Activated gamma-delta T cell (primary cell): ENCODE results near the gene ZFPM1.

ENCODE experiments used
- DNase-seq: peaks from one replicate; lab custom pipeline; 2025; lab: John Stamatoyannopoulos, UW

The ZFPM1 gene

GRCh38 chr16:88417684-88418476 is 35.2 kb upstream of the ZFPM1 start:
- DNase-seq: no peak

GRCh38 chr16:88418869-88419268 is 34.2 kb upstream of the ZFPM1 start:
- no peak for DNase-seq

DNA sequence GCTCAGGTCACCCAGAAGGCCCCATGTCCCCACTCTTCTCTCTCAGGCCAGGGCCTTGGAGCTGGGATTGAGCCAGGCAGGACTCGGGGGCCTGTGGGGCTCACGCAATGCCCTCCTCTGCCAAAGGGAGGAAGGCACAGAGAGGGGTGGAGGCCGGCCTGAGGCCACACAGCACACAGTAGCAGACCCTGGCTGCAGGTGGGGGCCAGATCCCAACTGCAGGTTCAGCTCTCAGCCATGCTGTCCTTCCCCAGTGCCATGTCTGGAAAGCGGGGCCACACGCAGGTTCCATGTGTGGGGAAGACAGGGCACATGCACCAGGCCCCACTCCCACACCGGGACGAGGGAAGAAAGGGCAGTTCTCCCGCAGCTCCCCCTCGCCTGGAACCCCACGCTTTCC is 33.3 kb upstream of the ZFPM1 start:
- no peak for DNase-seq

- DNase-seq: no peak
Measured at GRCh38 chr16:88420496-88420895, 32.6 kb upstream of the ZFPM1 start.

GRCh38 chr16:88421301-88421700 is 31.8 kb upstream of the ZFPM1 start:
- no peak for DNase-seq

- DNase-seq: no peak
Measured at GRCh38 chr16:88421871-88422433, 31.1 kb upstream of the ZFPM1 start.

- DNase-seq: no peak
Measured at GRCh38 chr16:88422733-88423447, 30.2 kb upstream of the ZFPM1 start.

DNA sequence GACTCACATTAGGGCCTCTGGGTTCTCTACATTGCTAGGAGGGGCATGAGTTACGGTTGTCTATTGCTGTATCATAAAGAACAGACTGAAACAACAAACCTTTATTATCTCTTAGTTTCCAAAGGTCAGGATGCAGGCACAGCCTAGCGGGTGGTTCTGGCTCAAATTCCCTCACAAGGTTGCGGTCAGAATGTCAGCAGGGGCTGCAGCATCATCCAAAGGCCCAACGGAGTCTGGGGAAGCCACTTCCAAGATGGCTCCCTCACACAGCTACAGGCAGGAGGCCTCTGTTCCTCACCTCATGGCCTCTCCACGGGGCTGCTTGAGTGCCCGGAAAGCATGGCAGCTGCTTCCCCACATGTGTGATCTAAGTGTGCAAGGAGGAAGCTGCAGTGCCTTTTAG is 29.6 kb upstream of the ZFPM1 start:
- DNase-seq: no peak

DNA sequence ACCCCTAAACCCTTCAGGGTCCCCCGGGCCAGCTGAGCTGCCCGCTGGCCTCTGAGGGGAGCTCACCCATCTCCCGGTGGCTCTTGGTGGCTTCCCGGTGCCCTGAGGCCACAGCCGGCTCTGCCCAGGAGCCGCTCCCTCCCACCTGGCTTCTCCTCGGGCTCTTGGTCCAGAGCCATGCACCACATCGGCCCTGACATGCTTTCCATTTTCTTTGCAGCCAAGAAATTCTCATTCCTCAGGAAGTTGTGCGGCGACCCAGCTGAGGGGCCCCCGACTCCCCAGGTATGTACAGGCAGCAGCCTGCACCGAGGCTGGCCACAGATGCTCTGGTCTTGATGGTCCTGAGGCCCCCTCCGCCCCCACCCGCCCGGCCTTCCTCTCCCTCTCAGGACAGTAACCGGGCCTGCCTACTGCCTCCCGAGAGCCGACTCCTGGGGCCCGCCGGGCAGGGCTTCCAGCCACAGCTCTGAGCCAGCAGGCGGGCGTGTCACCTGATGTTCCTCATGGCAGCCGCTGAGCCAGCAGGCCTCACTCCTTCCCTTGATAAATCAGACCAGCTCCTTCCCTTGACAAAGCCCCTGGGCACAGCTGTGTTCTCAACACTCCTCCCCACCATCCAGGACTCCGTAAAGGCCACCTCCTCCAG is 28.4 kb upstream of the ZFPM1 start:
- DNase-seq: no peak

DNA sequence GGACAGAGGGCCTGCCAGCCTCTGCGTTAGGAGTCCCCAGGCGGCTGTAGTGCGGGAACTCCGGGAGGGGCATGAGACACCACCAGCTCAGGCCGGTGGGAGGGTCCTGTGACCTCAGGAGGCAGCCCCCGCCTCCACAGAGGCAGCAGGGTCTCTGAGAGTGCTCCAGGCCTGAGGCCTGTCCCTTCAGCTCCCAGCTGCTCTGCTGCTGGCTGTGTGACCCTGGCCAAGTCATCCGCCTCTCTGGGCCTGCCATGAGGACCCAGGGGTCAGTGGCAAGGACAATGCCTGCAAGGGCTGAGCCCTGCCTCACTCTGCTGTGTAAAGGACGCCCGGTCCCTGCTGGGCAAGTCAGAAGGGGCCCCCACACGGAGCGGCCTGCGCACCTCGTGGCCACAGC is 27.1 kb upstream of the ZFPM1 start:
- no peak for DNase-seq

DNA sequence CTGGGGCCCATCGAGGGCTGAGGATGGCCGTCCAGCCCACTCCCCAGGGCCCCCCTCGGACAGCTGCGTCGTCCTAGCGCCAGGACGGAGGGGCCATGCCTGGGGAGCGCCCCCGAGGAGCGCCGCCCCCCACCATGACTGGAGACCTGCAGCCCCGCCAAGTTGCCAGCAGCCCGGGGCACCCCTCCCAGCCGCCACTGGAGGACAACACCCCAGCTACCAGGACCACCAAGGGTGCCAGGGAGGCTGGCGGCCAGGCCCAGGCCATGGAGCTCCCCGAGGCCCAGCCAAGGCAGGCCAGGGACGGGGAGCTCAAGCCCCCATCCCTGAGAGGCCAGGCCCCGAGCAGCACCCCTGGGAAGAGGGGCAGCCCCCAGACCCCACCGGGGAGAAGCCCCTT is 25.7 kb upstream of the ZFPM1 start:
- DNase-seq: no peak

DNA sequence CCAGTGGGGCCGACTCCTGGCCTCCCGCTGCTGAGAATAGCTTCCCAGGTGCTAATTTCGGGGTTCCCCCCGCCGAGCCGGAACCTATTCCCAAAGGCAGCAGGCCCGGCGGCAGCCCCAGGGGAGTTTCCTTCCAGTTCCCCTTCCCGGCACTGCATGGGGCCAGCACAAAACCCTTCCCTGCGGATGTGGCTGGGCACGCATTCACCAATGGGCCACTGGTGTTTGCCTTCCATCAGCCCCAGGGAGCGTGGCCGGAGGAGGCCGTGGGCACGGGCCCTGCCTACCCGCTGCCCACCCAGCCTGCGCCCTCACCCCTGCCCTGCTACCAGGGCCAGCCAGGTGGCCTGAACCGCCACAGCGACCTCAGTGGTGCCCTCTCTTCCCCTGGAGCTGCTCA is 24.9 kb upstream of the ZFPM1 start:
- DNase-seq: no peak

GRCh38 chr16:88428616-88429386 is 24.3 kb upstream of the ZFPM1 start:
- no peak for DNase-seq

DNA sequence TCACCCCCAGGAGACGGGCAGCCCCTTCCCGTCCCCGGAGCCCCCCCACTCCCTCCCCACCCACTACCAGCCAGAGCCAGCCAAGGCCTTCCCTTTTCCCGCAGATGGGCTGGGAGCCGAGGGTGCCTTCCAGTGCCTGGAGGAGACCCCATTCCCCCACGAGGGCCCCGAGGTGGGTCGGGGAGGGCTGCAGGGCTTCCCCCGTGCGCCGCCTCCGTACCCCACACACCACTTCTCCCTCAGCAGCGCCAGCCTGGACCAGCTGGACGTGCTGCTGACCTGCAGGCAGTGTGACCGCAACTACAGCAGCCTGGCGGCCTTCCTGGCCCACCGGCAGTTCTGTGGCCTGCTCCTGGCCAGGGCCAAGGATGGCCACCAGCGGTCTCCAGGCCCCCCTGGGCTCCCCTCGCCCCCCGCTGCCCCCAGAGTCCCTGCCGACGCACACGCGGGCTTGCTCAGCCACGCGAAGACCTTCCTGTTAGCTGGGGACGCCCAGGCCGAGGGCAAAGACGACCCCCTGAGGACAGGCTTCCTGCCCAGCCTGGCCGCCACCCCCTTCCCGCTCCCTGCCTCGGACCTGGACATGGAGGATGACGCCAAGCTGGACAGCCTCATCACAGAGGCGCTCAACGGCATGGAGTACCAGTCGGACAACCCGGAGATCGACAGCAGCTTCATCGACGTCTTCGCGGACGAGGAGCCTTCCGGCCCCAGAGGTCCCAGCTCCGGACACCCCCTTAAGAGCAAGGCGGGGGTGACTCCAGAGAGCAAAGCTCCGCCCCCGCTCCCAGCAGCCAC is 23.5 kb upstream of the ZFPM1 start:
- DNase-seq: no peak

DNA sequence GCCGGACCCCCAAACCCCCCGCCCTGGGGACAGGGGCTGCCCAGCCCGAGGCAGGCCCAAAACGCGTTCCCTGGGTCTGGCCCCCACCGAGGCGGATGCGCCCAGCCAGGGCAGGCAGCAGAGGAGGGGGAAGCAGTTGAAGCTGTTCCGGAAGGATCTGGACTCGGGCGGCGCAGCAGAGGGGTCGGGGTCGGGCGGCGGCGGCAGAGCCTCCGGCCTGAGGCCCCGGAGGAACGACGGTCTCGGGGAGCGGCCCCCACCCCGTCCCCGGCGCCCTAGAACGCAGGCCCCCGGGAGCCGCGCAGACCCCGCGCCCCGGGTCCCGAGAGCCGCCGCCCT is 22.9 kb upstream of the ZFPM1 start:
- DNase-seq: no peak

DNA sequence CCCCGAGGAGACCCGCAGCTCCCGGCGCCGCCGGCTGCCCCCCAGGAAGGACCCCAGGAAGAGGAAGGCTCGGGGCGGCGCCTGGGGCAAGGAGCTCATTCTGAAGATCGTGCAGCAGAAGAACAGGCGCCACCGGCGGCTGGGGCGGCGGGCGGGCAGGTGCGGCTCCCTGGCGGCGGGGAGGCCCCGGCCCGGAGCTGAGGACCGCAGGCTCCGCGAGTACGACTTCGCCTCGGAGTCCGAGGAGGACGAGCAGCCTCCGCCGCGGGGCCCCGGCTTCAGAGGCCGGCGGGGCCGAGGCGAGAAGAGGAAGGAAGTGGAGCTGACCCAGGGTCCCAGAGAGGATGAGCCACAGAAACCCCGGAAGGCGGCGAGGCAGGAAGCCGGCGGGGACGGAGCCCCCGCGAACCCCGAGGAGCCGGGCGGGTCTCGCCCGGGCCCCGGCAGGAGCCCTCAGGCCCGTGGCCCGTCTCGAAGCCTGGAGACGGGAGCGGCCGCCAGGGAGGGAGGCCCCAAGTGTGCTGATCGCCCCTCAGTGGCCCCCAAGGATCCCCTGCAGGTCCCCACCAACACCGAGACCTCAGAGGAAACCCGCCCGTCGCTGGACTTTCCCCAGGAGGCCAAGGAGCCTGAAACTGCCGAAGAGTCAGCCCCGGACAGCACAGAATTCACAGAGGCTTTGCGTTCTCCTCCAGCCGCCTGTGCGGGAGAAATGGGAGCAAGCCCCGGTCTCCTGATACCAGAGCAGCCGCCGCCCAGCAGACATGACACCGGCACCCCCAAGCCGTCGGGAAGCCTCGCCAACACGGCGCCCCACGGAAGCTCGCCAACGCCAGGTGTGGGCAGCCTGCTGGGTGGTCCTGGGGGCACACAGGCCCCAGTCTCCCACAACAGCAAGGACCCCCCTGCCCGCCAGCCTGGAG is 22.3 kb upstream of the ZFPM1 start:
- no peak for DNase-seq

GRCh38 chr16:88431651-88432050 is 21.4 kb upstream of the ZFPM1 start:
- DNase-seq: no peak

- no peak for DNase-seq
Measured at GRCh38 chr16:88432174-88432573, 20.9 kb upstream of the ZFPM1 start.

- no peak for DNase-seq
Measured at GRCh38 chr16:88432753-88433152, 20.3 kb upstream of the ZFPM1 start.
